GM19324 (cell line): ENCODE data around the gene TANC1.

ENCODE experiments used
- ATAC-seq: cut with Tn5 transposase; IDR thresholded peaks from one replicate; pipeline ENCODE4 v1.9.1; 2021; ENCODE audit warnings: mild to moderate bottlenecking, moderate library complexity; ENCODE audit not compliant: unreplicated experiment, low FRiP score

TANC1 gene

DNA sequence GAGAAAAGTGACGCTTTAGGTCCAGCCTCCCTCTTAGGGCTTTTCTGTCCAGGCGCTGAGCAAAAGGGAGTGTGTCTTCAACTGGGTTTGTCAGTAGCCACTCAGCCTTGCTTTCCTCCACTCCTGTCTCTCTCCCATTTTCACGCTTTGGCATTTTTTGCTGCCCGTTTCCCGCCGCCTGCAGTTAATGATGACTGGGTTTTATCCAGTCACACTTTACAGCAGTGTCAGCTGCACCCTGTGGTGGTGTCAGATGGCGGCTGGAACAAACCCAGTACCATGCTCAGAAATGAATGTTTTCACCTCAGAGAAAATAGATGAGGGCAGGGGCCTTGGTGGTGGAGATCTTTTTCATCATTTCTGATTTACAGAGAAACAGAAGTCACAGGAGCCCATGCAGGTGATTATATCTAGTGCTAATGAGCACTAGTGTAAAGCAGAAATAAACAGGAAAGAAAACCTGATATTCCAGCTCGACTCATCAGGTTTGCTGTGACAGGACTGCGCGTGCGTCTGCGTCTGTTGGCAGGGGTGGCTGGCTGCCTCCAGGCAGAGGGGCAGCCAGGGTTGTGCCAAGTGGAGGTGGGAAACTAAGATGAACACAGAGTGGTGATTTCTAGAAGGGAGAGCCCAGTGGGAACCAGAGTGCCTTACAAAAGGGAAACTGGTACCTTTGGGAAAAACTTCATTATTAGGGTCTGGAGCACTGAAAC lies 139.9 kb downstream of the TANC1 start:
- ATAC-seq = no peak

- no peak for ATAC-seq
These were observed 141.1 kb downstream of the TANC1 start for GRCh38 chr2:159109517-159109916.

GRCh38 chr2:159110784-159111183 lies 142.3 kb downstream of the TANC1 start:
- no peak for ATAC-seq

GRCh38 chr2:159111346-159111927 lies 143.0 kb downstream of the TANC1 start:
- no peak for ATAC-seq

- ATAC-seq = no peak
These were observed 146.4 kb downstream of the TANC1 start for GRCh38 chr2:159114835-159115234.

DNA sequence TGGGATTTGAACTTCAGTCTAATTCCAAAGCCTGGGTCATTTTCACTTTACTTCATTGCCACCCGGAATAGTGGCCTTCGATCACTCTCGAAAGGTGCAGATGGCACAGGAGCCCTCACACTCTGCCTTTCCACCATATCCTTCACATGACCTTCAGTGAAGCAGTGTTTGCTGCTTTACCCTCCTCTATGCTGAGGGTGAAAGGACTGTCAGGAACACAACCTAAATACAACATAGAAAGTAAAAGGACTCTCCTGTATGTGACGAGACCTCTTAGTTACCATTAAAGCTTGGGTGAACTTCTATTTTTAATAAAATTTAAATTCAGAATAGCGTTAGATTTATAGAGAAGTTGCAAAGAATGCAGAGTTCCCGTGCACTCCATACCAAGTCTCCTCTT lies 148.5 kb downstream of the TANC1 start:
- ATAC-seq = no peak

DNA sequence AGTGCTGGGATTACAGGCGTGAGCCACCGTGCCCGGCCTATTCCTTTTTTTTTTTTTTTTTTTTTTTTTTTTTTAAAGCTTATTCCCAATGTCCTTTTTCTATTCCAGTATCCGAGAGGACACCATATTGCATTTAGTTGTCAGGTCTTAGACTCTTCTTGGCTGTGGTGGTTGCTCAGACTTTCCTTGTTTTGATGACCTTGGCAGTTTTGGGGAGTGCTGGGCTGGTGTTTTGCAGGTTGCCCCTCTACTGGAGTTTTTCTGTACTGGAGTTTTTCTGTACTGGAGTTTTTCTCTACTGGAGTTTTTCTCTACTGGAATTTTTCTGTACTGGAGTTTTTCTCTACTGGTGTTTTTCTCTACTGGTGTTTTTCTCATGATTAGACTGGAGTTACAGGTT lies 149.2 kb downstream of the TANC1 start:
- ATAC-seq = no peak

GRCh38 chr2:159118115-159118858 lies 149.8 kb downstream of the TANC1 start:
- peak; percentile 78 for ATAC-seq

GRCh38 chr2:159118859-159119500 lies 150.5 kb downstream of the TANC1 start:
- no peak for ATAC-seq

- ATAC-seq = no peak
These were observed 151.3 kb downstream of the TANC1 start for GRCh38 chr2:159119652-159120257.

- no peak for ATAC-seq
These were observed 155.3 kb downstream of the TANC1 start for GRCh38 chr2:159123786-159124185.

- ATAC-seq = no peak
These were observed 156.0 kb downstream of the TANC1 start for GRCh38 chr2:159124441-159124911.

GRCh38 chr2:159124931-159125467 lies 156.6 kb downstream of the TANC1 start:
- no peak for ATAC-seq

DNA sequence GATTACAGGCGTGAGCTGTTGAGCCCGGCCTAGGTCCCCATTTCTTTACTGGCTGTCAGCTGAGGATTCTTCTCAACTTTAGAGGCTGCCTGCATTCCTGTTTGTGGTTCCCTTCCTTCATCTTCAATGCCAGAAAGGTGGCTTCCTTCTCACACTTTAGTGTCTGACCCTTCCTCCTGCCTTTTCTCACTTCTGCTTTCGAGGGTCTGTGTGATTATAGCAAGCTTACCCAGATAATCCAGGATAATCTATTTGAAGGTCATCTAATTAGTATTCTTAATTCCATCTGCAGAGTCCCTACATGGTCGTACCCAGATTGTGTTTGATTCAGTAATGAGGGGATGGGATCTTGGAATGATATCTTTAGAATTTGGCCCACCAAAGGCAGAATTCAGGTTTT lies 157.4 kb downstream of the TANC1 start:
- ATAC-seq = no peak

DNA sequence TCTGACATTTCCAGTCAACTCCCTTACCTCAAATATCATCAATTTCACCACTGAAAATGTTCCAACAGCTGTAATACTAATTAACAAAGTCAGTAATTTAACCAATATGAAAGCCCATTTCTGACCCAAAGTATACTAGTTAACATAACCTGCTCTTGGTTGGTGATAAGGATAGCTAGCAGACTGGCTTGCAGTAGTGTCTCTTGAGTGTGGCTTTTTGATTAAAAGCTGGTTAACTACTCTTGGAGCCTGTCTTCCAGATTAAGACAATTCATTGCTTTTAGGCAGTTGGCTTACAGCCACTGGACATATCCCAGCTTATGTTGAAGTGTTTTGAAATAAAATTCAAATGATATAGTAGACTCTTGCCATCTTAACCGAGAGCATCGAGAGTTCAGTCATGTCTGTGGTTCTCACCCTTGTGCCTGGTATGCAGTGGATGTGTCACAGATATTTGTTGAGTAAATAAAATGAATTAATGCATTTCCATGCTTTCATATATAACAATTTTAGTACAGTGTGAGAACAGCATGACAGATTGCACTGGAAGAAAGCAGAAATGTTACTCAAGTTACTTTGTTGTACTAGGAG lies 158.1 kb downstream of the TANC1 start:
- ATAC-seq = no peak

DNA sequence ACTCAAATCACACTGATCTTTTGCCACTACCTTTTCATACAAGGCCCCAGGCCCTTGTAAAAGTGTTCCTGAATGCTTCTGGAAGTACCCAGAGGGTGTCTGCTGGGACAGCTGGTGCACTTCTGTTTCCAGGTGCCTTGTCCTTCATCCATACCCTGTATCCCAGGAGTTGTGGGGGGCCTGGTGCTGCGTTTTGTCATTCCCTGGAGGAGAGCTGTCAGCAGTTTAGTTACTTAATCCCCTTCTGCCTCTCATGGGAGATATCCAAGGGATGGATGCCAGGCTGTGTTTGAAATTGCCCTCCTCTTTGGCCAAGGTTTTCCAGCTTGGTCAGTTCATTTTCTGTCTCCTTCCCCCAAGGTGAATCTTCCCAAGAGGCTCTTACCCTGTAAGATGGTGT lies 159.8 kb downstream of the TANC1 start:
- no peak for ATAC-seq

GRCh38 chr2:159129269-159129668 lies 160.8 kb downstream of the TANC1 start:
- no peak for ATAC-seq

- ATAC-seq = no peak
These were observed 161.4 kb downstream of the TANC1 start for GRCh38 chr2:159129824-159130223.

DNA sequence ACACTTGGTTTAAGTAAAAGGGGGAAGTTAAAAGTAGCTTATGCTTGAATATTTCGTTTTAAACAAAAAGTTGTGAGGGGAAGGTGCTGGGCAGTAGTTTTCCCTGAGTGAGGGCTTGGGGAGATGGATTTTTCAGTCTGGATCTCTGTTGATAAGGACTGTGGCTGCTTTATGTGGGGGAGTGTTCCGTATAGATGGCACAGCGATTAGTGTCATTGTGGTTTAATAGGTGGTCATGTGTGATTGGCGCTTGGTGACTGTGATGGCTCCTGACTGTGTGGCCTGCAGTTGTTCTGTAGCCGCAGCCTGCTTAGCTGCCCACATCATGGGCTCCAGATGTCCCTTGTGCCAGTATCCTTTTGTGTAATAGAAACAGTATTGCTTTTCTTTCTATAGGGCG lies 161.9 kb downstream of the TANC1 start:
- ATAC-seq = no peak

DNA sequence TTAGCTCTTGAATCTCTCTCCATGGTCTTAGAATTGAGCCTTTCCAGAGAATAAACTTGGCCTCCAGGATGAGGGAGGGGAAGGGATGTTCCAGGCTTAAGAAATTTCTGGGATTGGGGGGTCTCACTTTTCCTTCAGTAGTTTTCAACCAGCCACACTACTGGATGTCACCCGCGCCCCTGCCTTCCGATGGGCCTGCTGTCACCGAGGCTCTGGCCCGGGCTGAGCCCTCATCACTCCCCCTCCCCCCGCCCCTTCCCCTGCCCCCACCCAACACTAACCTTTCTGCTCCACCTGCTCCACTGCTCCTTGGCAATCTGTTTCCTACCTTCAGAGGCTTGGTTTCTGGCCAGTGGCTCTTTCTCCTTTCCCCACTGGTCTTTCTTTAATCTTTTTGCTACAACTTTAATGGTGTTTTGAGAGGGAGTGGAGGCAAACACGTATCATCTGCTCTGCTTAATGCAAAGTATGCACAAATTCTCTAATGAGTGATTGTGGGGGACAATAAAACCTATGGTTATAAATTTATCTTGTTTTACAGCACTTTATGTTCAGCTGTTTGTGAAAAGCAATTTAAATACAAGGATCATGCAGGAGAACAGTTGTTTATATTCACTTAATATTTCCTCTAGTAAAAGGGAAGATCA lies 162.9 kb downstream of the TANC1 start:
- ATAC-seq = no peak
